ENCODE measurements around the gene MSI2. TPM values are rescaled to one million over a fixed set of nuclear protein-coding genes. Genes with fewer than 3 reads are reported as not detected.

The MSI2 gene
- total and polyA plus RNA-seq, 9 of the 15 experiments (the other 6 are each of a cell fraction or from before 2014, with no cell fraction given): 4.6 to 61.8 (median 42.4) TPM

DNA sequence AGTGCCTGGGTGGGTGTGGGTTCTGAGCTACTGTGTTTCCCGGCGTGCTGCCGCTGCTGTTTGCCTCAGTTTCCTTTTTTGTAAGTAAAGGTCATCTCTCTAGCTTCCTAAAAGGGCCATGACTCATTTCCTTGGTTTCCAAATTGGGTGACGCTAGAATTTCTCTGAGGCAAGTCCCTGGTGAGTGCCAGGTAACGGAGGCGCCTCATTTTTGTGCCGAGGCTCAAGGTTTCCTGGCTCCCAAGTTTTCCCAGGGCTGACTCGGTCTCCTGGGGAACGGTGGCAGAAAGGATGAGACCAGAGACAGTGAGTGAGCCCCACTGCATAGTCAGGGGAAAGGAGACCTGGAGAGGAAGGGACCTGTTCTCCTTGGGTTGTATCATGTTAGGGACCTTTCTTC, 20.3 kb downstream of the MSI2 start:
- Histone ChIP-seq H3K27ac (ENCODE audit: extremely low read depth, low read depth, low read length) (no peak overlapping the region), H3K4me3 (no peak overlapping the region), H3K9me1 (ENCODE audit: control insufficient read depth, insufficient read depth, low read length) (no peaks in the 10 kb centered on the region), H3K36me3 (ENCODE audit: control insufficient read depth, insufficient read depth, low read length) (peaks cover 45% of the 10 kb centered on the region), H3K4me1 (replicated peaks in 1 of 2; ENCODE audit: control insufficient read depth in 2 of 2, insufficient read depth in 2 of 2, low read length in 2 of 2) (peaks cover 0 to 9% of the 10 kb centered on the region in 2 experiments; a peak in 3 of 5 replicates), H3K9me3 (replicated peaks; ENCODE audit: control insufficient read depth, insufficient read depth, low read depth, low read length) (no peaks in the 10 kb centered on the region), H3K4me2 (ENCODE audit: insufficient read depth, low read length) (no peak overlapping the region), H2AFZ (ENCODE audit: low read depth, low read length) (no peak overlapping the region), H3K27me3 (ENCODE audit: control insufficient read depth in 2 of 2, insufficient read depth in 2 of 2, low read length in 2 of 2) (no peaks in the 10 kb centered on the region), H3K9ac (ENCODE audit: insufficient read depth in 1 of 2, low read depth in 2 of 2, low read length in 2 of 2) (no peak overlapping the region), H4K20me1 (replicated peaks; ENCODE audit: control insufficient read depth, insufficient read depth, low read length) (0 out of 2 replicates have a peak, but pooled peaks cover 5% of the 10 kb centered on the region), H3K79me2 (ENCODE audit: control insufficient read depth, insufficient read depth, low read length) (0 out of 3 replicates have a peak, but pooled peaks cover 4% of the 10 kb centered on the region)
- ATAC-seq: no peak
- no TSS peak for BruUV-seq (replicated peaks)
- POLR2A ChIA-PET: interaction anchor here (0.9 to 1.3 kb wide), 2 partner anchors 10 to 151 kb away, joined by 3 to 4 read pairs; no protein-coding TSS in a partner anchor
- intact Hi-C loops (cut with micrococcal nuclease): no loop called here
- CTCF ChIA-PET (ENCODE audit: low intra/inter-chr PET ratio): no interaction called here
- WGBS (ENCODE audit: insufficient coverage, low coverage, missing lambda C conversion rate): 79% methylated on average over 9 of the region's 9 CpGs
- no peak for FAIRE-seq
- in situ Hi-C loops (cut with MboI): no loop called here
- no peak for DNase-seq (ENCODE audit: extremely low read depth in 1 of 4, low spot score in 3 of 4)
- TF ChIP-seq CCNT2 (IDR thresholded peaks at IDR 0.05; ENCODE audit: borderline replicate concordance, extremely low read depth, insufficient read length, low read depth, low read length): no peak
- no peak for TF ChIP-seq TRIM28 (IDR thresholded peaks at IDR 0.05)
- TF ChIP-seq ZNF143 (CRISPR knock-in tag; IDR thresholded peaks at IDR 0.05): no peak
- no peak for TF ChIP-seq SAFB2 (IDR thresholded peaks at IDR 0.05; ENCODE audit: borderline replicate concordance, low read depth, low read length, severe bottlenecking)
- TF ChIP-seq SMAD1 (IDR thresholded peaks at IDR 0.05; ENCODE audit: low read depth, low read length, partially characterized antibody): no peak
- TF ChIP-seq PHB2 (IDR thresholded peaks at IDR 0.05; ENCODE audit: low read depth): no peak
- TF ChIP-seq MAFG (tag; conservative IDR thresholded peaks at IDR 0.05): no peak
- TF ChIP-seq ZNF121 (CRISPR knock-in tag; conservative IDR thresholded peaks at IDR 0.05): no peak
- no peak for TF ChIP-seq MCM2 (IDR thresholded peaks at IDR 0.05; ENCODE audit: low read depth)
- TF ChIP-seq, protein P1, sequence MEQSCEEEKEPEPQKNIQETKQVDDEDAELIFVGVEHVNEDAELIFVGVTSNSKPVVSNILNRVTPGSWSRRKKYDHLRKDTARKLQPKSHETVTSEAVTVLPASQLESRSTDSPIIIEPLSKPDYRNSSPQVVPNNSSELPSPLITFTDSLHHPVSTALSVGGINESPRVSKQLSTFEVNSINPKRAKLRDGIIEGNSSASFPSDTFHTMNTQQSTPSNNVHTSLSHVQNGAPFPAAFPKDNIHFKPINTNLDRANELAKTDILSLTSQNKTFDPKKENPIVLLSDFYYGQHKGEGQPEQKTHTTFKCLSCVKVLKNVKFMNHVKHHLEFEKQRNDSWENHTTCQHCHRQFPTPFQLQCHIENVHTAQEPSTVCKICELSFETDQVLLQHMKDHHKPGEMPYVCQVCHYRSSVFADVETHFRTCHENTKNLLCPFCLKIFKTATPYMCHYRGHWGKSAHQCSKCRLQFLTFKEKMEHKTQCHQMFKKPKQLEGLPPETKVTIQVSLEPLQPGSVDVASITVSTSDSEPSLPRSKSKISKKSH (CRISPR knock-in tag; IDR thresholded peaks at IDR 0.05): no peak
- TF ChIP-seq ZNF75A (CRISPR knock-in tag; IDR thresholded peaks at IDR 0.05): no peak
- no peak for TF ChIP-seq BCOR (IDR thresholded peaks at IDR 0.05)
- TF ChIP-seq, protein P2, sequence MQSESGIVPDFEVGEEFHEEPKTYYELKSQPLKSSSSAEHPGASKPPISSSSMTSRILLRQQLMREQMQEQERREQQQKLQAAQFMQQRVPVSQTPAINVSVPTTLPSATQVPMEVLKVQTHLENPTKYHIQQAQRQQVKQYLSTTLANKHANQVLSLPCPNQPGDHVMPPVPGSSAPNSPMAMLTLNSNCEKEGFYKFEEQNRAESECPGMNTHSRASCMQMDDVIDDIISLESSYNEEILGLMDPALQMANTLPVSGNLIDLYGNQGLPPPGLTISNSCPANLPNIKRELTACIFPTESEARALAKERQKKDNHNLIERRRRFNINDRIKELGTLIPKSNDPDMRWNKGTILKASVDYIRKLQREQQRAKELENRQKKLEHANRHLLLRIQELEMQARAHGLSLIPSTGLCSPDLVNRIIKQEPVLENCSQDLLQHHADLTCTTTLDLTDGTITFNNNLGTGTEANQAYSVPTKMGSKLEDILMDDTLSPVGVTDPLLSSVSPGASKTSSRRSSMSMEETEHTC (IDR thresholded peaks at IDR 0.05): no peak
- TF ChIP-seq C11orf30 (IDR thresholded peaks at IDR 0.05; ENCODE audit: low read depth): no peak
- TF ChIP-seq PURB (CRISPR knock-in tag; IDR thresholded peaks at IDR 0.05; ENCODE audit: low read depth): no peak
- TF ChIP-seq, protein P3, sequence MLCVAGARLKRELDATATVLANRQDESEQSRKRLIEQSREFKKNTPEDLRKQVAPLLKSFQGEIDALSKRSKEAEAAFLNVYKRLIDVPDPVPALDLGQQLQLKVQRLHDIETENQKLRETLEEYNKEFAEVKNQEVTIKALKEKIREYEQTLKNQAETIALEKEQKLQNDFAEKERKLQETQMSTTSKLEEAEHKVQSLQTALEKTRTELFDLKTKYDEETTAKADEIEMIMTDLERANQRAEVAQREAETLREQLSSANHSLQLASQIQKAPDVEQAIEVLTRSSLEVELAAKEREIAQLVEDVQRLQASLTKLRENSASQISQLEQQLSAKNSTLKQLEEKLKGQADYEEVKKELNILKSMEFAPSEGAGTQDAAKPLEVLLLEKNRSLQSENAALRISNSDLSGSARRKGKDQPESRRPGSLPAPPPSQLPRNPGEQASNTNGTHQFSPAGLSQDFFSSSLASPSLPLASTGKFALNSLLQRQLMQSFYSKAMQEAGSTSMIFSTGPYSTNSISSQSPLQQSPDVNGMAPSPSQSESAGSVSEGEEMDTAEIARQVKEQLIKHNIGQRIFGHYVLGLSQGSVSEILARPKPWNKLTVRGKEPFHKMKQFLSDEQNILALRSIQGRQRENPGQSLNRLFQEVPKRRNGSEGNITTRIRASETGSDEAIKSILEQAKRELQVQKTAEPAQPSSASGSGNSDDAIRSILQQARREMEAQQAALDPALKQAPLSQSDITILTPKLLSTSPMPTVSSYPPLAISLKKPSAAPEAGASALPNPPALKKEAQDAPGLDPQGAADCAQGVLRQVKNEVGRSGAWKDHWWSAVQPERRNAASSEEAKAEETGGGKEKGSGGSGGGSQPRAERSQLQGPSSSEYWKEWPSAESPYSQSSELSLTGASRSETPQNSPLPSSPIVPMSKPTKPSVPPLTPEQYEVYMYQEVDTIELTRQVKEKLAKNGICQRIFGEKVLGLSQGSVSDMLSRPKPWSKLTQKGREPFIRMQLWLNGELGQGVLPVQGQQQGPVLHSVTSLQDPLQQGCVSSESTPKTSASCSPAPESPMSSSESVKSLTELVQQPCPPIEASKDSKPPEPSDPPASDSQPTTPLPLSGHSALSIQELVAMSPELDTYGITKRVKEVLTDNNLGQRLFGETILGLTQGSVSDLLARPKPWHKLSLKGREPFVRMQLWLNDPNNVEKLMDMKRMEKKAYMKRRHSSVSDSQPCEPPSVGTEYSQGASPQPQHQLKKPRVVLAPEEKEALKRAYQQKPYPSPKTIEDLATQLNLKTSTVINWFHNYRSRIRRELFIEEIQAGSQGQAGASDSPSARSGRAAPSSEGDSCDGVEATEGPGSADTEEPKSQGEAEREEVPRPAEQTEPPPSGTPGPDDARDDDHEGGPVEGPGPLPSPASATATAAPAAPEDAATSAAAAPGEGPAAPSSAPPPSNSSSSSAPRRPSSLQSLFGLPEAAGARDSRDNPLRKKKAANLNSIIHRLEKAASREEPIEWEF (CRISPR knock-in tag; IDR thresholded peaks at IDR 0.05): no peak
- TF ChIP-seq MCM5 (IDR thresholded peaks at IDR 0.05; ENCODE audit: low read depth): no peak

Data from K562 (cell line).